H54 (cell line): Measurements from ENCODE around the gene FTCD.

Experiments
- DNase-seq: peaks from one replicate; pipeline ENCODE4 v3.0.0; 2011; ENCODE audit warnings: low spot score, mixed read lengths; ENCODE audit not compliant: insufficient read length
- FAIRE-seq: peaks from 3 replicates; lab custom pipeline; 2011; peaks lifted over from hg19 to GRCh38; lab: Jason Lieb, UNC
- POLR2A ChIP-seq: IDR thresholded peaks from 2 replicates; pipeline ENCODE4 v1.6.1; 2011; ENCODE audit warnings: low read depth, mild to moderate bottlenecking, low read length

Gene FTCD

DNA sequence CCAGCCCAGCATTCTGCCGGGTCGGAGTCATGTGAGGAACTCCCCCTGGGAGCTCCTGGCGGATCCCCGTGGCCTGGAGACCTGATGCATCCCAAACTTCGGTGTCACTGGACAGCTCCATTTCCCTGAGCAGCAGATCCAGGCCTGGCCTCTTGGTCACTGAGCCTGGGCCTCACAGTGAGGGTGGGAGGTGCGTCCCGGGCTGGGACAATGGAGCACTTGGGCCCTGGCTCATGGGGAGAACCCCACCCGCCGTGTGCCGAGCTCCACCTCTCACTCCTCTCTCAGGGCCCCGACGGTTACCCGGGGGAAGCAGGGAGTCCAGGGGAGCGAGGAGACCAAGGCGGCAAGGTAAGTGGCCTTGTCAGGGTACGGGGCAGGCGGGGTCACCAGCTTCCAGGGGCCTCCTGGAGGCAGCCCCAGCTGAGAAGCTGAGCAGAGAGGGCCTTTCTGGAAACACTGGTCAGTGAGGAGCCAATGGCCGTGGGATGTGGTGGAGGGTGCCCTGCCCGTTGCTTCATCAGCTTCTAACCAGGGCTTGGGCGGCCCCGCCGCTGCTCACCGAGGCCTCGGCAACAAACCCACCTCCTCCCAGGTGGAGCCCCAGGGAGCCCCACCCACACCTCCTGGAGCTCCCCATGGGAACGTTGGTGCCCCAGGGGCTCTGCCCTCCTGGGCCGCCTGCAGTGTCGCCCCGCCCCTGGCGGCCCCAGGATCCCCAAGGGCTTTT lies 37.6 kb downstream of the FTCD start:
- FAIRE-seq (no peak), DNase-seq (no peak)
- TF ChIP-seq POLR2A, result no peak

- DNase-seq, result peak; percentile 86
- FAIRE-seq, result no peak
- TF ChIP-seq POLR2A, result no peak
These were observed 38.4 kb downstream of the FTCD start for GRCh38 chr21:46116776-46117585.

GRCh38 chr21:46116189-46116775 lies 39.1 kb downstream of the FTCD start:
- FAIRE-seq (no peak), DNase-seq (no peak)
- TF ChIP-seq POLR2A, result no peak

DNA sequence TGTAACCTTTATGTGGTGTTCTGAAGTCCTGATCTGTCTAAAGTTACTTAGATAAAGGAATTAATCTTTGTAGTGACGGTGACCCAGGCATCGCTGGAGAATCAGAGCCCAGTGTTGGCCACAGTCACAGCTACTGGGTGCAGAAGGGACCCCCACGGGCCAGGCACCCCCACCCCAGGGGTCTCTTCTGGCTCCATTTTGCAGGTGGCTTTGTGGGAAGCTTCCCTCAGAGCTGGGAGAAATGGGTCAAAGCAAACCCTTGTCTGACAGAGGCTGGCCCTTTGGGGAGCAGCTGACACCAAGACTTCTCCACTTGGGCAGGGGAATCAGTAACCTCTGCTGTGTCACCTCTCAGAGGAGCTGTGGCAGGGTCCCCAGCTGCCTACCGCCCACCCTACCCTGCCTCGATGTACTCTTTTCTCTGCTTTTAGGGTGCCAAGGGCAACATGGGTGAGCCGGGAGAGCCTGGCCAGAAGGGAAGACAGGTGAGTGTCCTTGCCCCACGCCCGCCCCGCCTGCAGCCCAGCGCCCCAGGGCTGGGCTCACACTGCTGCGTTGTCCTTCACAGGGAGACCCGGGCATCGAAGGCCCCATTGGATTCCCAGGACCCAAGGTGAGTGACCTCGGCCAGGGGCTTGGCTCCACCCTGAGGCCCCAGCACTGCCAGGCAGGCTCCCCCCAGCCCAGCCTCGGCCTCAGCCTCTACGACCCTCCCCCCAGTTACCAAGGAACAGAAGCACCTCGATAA lies 39.8 kb downstream of the FTCD start:
- no peak for TF ChIP-seq POLR2A
- DNase-seq, result no peak
- no peak for FAIRE-seq

DNA sequence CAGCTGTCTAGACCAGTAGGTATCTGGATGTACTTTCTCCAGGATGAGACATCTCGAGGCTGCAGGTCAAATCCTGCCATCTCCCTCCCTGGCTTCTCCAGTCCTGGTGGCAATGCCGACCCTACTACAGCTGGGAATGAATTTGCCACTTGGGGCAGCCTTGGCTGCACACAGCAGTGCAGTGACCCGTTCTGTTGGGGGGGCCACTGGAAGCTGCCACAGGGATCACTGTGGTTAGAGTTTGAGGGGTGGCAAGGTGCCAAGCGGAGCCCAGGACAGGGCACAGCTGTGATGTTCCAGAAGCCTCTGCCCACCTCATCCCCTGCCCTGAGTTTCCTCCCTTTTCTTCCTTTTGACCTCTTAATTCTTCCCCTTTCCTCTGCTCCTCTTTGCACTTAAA lies 40.4 kb downstream of the FTCD start:
- FAIRE-seq, result no peak
- DNase-seq, result no peak
- no peak for TF ChIP-seq POLR2A

- no peak for TF ChIP-seq POLR2A
- no peak for FAIRE-seq
- no peak for DNase-seq
These were observed 41.7 kb downstream of the FTCD start for GRCh38 chr21:46113497-46114176.

GRCh38 chr21:46112725-46113215 lies 42.6 kb downstream of the FTCD start:
- TF ChIP-seq POLR2A, result no peak
- FAIRE-seq, result no peak

GRCh38 chr21:46111857-46112724 lies 43.3 kb downstream of the FTCD start:
- no peak for TF ChIP-seq POLR2A
- DNase-seq, result no peak
- FAIRE-seq, result no peak

More at GRCh38 chr21:46112725-46113215, 42.6 kb downstream of the FTCD start:
- DNase-seq, result no peak

GRCh38 chr21:46111193-46111571 lies 44.2 kb downstream of the FTCD start:
- TF ChIP-seq POLR2A, result no peak
- DNase-seq (no peak), FAIRE-seq (no peak)

- FAIRE-seq, result no peak
- TF ChIP-seq POLR2A, result no peak
- DNase-seq, result no peak
These were observed 44.7 kb downstream of the FTCD start for GRCh38 chr21:46110499-46111192.

DNA sequence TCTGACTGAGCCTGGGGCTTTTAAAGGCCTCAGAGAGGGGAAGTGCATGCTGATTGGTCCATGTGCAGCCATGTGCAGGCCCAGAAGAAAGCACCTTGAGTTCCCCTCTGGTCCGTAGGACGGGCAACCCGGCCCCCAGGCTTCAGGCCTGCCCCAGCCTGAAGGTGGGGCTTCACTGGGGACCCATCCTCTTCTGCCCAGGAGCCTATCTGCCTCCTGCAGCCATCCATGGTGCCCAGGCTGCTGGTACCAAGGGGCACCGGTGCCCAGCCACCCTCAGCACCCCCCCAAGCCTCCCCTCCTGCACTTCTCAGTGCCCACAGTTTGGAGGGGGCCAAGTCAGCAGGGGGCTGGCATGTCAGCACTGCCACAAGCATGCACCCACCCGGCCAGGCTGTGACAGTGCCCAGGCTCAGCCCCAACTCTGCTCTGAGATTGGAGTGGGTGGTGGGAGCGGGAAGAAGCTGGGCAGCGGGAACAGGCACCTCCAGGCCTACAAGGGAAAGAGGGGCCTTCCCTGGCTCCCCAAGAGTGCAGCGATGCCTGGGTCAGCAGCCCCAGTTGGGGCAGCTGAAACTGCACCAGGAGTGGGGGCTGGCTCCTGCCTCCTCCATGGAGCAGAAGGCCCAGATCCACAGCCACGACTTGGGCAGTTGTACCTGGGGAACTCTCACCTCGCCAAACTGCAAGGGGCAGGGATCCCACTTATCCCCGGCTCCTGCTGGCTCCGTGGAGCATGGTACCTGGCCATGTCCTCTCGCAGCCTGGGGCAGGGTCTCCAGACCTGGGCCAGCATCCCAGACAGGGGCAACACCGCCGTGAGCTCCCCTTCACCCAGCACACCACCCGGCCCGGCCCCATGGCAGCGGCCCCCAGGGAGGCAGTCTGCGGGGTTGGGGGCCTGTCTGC lies 45.8 kb downstream of the FTCD start:
- FAIRE-seq (no peak), DNase-seq (no peak)
- no peak for TF ChIP-seq POLR2A
